Keratinocyte (primary cell): ENCODE results near the gene SND1. TPM values are rescaled to one million over a fixed set of nuclear protein-coding genes. Genes with fewer than 3 reads are reported as not detected.

ENCODE experiments used
- DNase-seq: peaks from one replicate; pipeline ENCODE4 v3.0.0-alpha.2; 2011; ENCODE audit warnings: low read depth, missing footprints, low spot score
- FAIRE-seq: peaks from 2 replicates; lab custom pipeline; 2011; peaks lifted over from hg19 to GRCh38; lab: Jason Lieb, UNC
- H2AFZ ChIP-seq: 2 replicates; pipeline ENCODE4 v1.6.0; 2012; ENCODE audit warnings: low read length, control low read depth, inconsistent platforms; ENCODE audit not compliant: control insufficient read depth
- H3K27ac ChIP-seq: 2 replicates; pipeline ENCODE4 v1.5.1; 2011; ENCODE audit warnings: low read length; ENCODE audit not compliant: control insufficient read depth, insufficient read depth
- H3K27me3 ChIP-seq: 3 replicates; pipeline ENCODE4 v1.6.0; 2011; ENCODE audit warnings: low read length; ENCODE audit not compliant: control insufficient read depth, insufficient read depth; ENCODE audit errors: extremely low read depth
- H3K36me3 ChIP-seq, 2 experiments: 2 replicates in 1 of 2; 3 replicates in 1 of 2; pipeline ENCODE4 v1.5.1; 2011; ENCODE audit warnings: low read length in 2 of 2, mild to moderate bottlenecking in 1 of 2; ENCODE audit not compliant: control insufficient read depth in 2 of 2, insufficient read depth in 2 of 2; ENCODE audit errors: extremely low read depth in 1 of 2
- H3K4me1 ChIP-seq: 3 replicates; pipeline ENCODE4 v1.5.1; 2011; ENCODE audit warnings: low read length; ENCODE audit not compliant: control insufficient read depth, insufficient read depth; ENCODE audit errors: extremely low read depth
- H3K4me2 ChIP-seq: 3 replicates; pipeline ENCODE4 v1.6.0; 2011; ENCODE audit warnings: low read depth, low read length; ENCODE audit not compliant: control insufficient read depth, insufficient read depth; ENCODE audit errors: extremely low read depth
- H3K4me3 ChIP-seq, 3 experiments: fragments of 200-600 bp in 1 of 3; sonication (generic) in 1 of 3; 2 replicates in 2 of 3; 3 replicates in 1 of 3; pipeline ENCODE4 v1.5.1; 2011 to 2016; ENCODE audit warnings: low read length in 3 of 3, mild to moderate bottlenecking in 3 of 3, control low read depth in 2 of 3, inconsistent platforms in 1 of 3, low read depth in 1 of 3, mixed read lengths in 1 of 3, mixed run types in 1 of 3, moderate library complexity in 1 of 3; ENCODE audit not compliant: control insufficient read depth in 2 of 3, insufficient read depth in 2 of 3; ENCODE audit errors: extremely low read depth in 1 of 3
- H3K79me2 ChIP-seq: 2 replicates; pipeline ENCODE4 v1.6.0; 2012; ENCODE audit warnings: low read length; ENCODE audit not compliant: control insufficient read depth, insufficient read depth
- H3K9ac ChIP-seq: 3 replicates; pipeline ENCODE4 v1.6.0; 2011; ENCODE audit warnings: low read length; ENCODE audit not compliant: control insufficient read depth, insufficient read depth; ENCODE audit errors: extremely low read depth
- H3K9me1 ChIP-seq: 3 replicates; pipeline ENCODE4 v1.6.0; 2011; ENCODE audit warnings: low read length; ENCODE audit not compliant: control insufficient read depth, insufficient read depth; ENCODE audit errors: extremely low read depth
- H3K9me3 ChIP-seq: 2 replicates; pipeline ENCODE4 v1.5.1; 2012; ENCODE audit warnings: low read depth, low read length; ENCODE audit not compliant: control insufficient read depth
- H4K20me1 ChIP-seq: 3 replicates; pipeline ENCODE4 v1.6.0; 2011; ENCODE audit warnings: low read length; ENCODE audit not compliant: control insufficient read depth, insufficient read depth; ENCODE audit errors: extremely low read depth
- CTCF ChIP-seq, 3 experiments: IDR thresholded peaks in 1 of 3; conservative IDR thresholded peaks in 1 of 3; optimal IDR thresholded peaks in 1 of 3; 2 replicates in 2 of 3; 3 replicates in 1 of 3; pipeline versions ENCODE3 to v1.5.1; 2011; ENCODE audit warnings: low read length in 3 of 3, mild to moderate bottlenecking in 3 of 3, moderate library complexity in 2 of 3, control low read depth in 1 of 3, inconsistent platforms in 1 of 3; ENCODE audit not compliant: insufficient read depth in 2 of 3; ENCODE audit errors: extremely low read depth in 1 of 3
- EZH2 ChIP-seq: IDR thresholded peaks from one replicate; pipeline ENCODE4 v1.6.1; 2012; ENCODE audit warnings: inconsistent platforms, mild to moderate bottlenecking, low read length, moderate library complexity
- dilution Hi-C: fragments of 300-500 bp; cut with MboI; formaldehyde crosslinking; loops from one replicate; pipeline ENCODE4 v1.7.0; 2020; ENCODE audit warnings: low sequenced_read_pairs; ENCODE audit not compliant: extremely low pct_ligation_motif_present
- polyA plus RNA-seq, 5 experiments: library from polyadenylated mRNA; depleted of rRNA in 3 of 5; stranded (reverse) in 3 of 5; stranded (forward) in 1 of 5; unstranded in 1 of 5; fragments of >200 nt; gene quantifications; 1 replicate in 1 of 5; 2 replicates in 3 of 5; 3 replicates in 1 of 5; pipeline versions ENCODE4 v1.2.1 to v1.2.3, GENCODE V29; 2011 to 2012; ENCODE audit warnings: missing spikeins in 2 of 5, low read depth in 1 of 5, low replicate concordance in 1 of 5

Gene SND1
- polyA plus RNA-seq, 1 donor (not counting 4 experiments of a cell fraction or from before 2014, with no cell fraction given) = 140 TPM

- TF ChIP-seq EZH2 (no peak), CTCF (optimal IDR thresholded peaks at IDR 0.05 in 1 of 3, IDR thresholded peaks at IDR 0.05 in 1 of 3, conservative IDR thresholded peaks at IDR 0.05 in 1 of 3; ENCODE audit: extremely low read depth in 1 of 3, insufficient read depth in 2 of 3, low read length in 3 of 3) (peak in 1 of 3 experiments; percentile 58)
- Histone ChIP-seq H4K20me1 (peaks cover 3% of the 10 kb centered on the region), H3K4me1 (peaks cover 3% of the 10 kb centered on the region), H2AFZ (no peak overlapping the region), H3K36me3 (peaks cover 5 to 10% of the 10 kb centered on the region in 2 experiments), H3K4me3 (no peak overlapping the region), H3K27me3 (no peaks in the 10 kb centered on the region), H3K4me2 (no peak overlapping the region), H3K27ac (no peak overlapping the region), H3K9me3 (no peaks in the 10 kb centered on the region), H3K9ac (no peak overlapping the region), H3K9me1 (no peaks in the 10 kb centered on the region), H3K79me2 (peaks cover 5% of the 10 kb centered on the region)
- DNase-seq = peak; percentile 11
- FAIRE-seq = peak; percentile 9
- dilution Hi-C loops = no loop called here
Observed at GRCh38 chr7:127938588-127938987, 286.6 kb downstream of the SND1 start.

- dilution Hi-C loops = no loop called here
- peaks cover 5% of the 10 kb centered on the region for H3K79me2 ChIP-seq
Observed at GRCh38 chr7:127940381-127941160, 288.6 kb downstream of the SND1 start.

More at GRCh38 chr7:127940381-127941160, 288.6 kb downstream of the SND1 start:
- peaks cover 9 to 11% of the 10 kb centered on the region in 2 experiments for H3K36me3 ChIP-seq
- FAIRE-seq (no peak), DNase-seq (no peak)
- no peak overlapping the region for H3K4me2 ChIP-seq
- no peaks in the 10 kb centered on the region for H3K9me1 ChIP-seq
- no peak overlapping the region for H3K27ac ChIP-seq
- no peaks in the 10 kb centered on the region for H3K27me3 ChIP-seq
- peaks cover 3% of the 10 kb centered on the region for H4K20me1 ChIP-seq
- TF ChIP-seq EZH2 = no peak
- TF ChIP-seq CTCF (optimal IDR thresholded peaks at IDR 0.05 in 1 of 3, IDR thresholded peaks at IDR 0.05 in 1 of 3, conservative IDR thresholded peaks at IDR 0.05 in 1 of 3; ENCODE audit: extremely low read depth in 1 of 3, insufficient read depth in 2 of 3, low read length in 3 of 3) = no peak
- no peak overlapping the region for H2AFZ ChIP-seq
- H3K9me3 ChIP-seq = no peaks in the 10 kb centered on the region
- H3K4me1 ChIP-seq = peaks cover 3% of the 10 kb centered on the region
- H3K4me3 ChIP-seq = no peak overlapping the region
- H3K9ac ChIP-seq = no peak overlapping the region
